Activated CD4-positive, alpha-beta T cell treated with anti-CD3 and anti-CD28 coated beads for 4 hours (primary cell): ENCODE results near the gene SPRED3.

Experiments
- DNase-seq, 2 donors: peaks; one replicate each; pipeline ENCODE4 v3.0.0-alpha.2; 2020

SPRED3 gene

GRCh38 chr19:38373907-38374331 lies 14.6 kb upstream of the SPRED3 start:
- no peak for DNase-seq

- DNase-seq: peak; percentile 97 to 98
These were observed 14.0 kb upstream of the SPRED3 start, which contains the start of gene PSMD8 for GRCh38 chr19:38374332-38375097. Gene PSMD8 (plus strand): TSS chr19:38374571. CDS start chr19:38374602, 31 bp downstream.

GRCh38 chr19:38375098-38375493 lies 13.4 kb upstream of the SPRED3 start:
- DNase-seq: no peak

- DNase-seq: no peak
These were observed 12.7 kb upstream of the SPRED3 start for GRCh38 chr19:38375748-38376147.

- no peak for DNase-seq
These were observed 11.9 kb upstream of the SPRED3 start for GRCh38 chr19:38376576-38376975.

- DNase-seq: no peak
These were observed 11.4 kb upstream of the SPRED3 start for GRCh38 chr19:38377052-38377451.

- DNase-seq: no peak
These were observed 9.6 kb upstream of the SPRED3 start for GRCh38 chr19:38378866-38379265.

- no peak for DNase-seq
These were observed 7.4 kb upstream of the SPRED3 start for GRCh38 chr19:38381138-38381537.

GRCh38 chr19:38383184-38383583 lies 5.3 kb upstream of the SPRED3 start:
- DNase-seq: no peak

GRCh38 chr19:38383743-38384142 lies 4.8 kb upstream of the SPRED3 start:
- DNase-seq: no peak

GRCh38 chr19:38384209-38385027 lies 4.1 kb upstream of the SPRED3 start:
- DNase-seq: no peak

GRCh38 chr19:38385057-38385803 lies 3.3 kb upstream of the SPRED3 start:
- DNase-seq: no peak

GRCh38 chr19:38385804-38386257 lies 2.7 kb upstream of the SPRED3 start:
- DNase-seq: no peak

GRCh38 chr19:38386300-38386970 lies 2.1 kb upstream of the SPRED3 start:
- no peak for DNase-seq

- no peak for DNase-seq
These were observed 1.4 kb upstream of the SPRED3 start for GRCh38 chr19:38386971-38387549.

GRCh38 chr19:38387550-38388348 lies 748 bp upstream of the SPRED3 start, which contains the start of gene GGN:
Gene GGN (minus strand): TSS chr19:38388034. CDS start chr19:38387261, 773 bp downstream.
- peak; percentile 81 to 84 for DNase-seq

- no peak for DNase-seq
These were observed 816 bp downstream of the SPRED3 start for GRCh38 chr19:38389101-38389925.

- no peak for DNase-seq
These were observed 1.7 kb downstream of the SPRED3 start for GRCh38 chr19:38389957-38390924.

- DNase-seq: no peak
These were observed 3.5 kb downstream of the SPRED3 start for GRCh38 chr19:38391911-38392464.
